Gastroesophageal sphincter (tissue), 3 donors: ENCODE results near the gene TMEM91.

Experiments
- CTCF ChIP-seq, 4 experiments: fragments of 200-600 bp in 2 of 4; fragments of 450-650 bp in 2 of 4; sonication (generic) in 1 of 4; IDR thresholded peaks; one replicate each; pipeline ENCODE4 v1.5.1; 2017 to 2019; ENCODE audit warnings: antibody characterized with exemption in 4 of 4, mild to moderate bottlenecking in 2 of 4, moderate library complexity in 2 of 4
- POLR2A ChIP-seq, 2 donors: fragments of 450-650 bp; IDR thresholded peaks; one replicate each; pipeline ENCODE4 v1.6.1; 2017; ENCODE audit warnings: antibody characterized with exemption in 2 of 2, mild to moderate bottlenecking in 2 of 2, moderate library complexity in 1 of 2
- POLR2AphosphoS5 ChIP-seq: sonication (generic); formaldehyde crosslinking; IDR thresholded peaks from one replicate; pipeline ENCODE4 v1.6.1; 2017; ENCODE audit warnings: antibody characterized with exemption

- no peak for TF ChIP-seq CTCF (IDR thresholded peaks at IDR 0.05)
- TF ChIP-seq POLR2A (IDR thresholded peaks at IDR 0.05), result no peak
- TF ChIP-seq POLR2AphosphoS5, result no peak
Observed at GRCh38 chr19:41398050-41398418, 21.7 kb downstream of the TMEM91 start.
